Measurements from ENCODE around the gene CUBN.
A peak's percentile ranks its signal among the peaks of the same experiment; 100 is the strongest.

Gene CUBN

GRCh38 chr10:17154116-17154515 lies 24.5 kb upstream of the CUBN start:
- no peaks in the 10 kb centered on the region for H3K27me3 ChIP-seq (replicated peaks in 2 of 5; ENCODE audit: control insufficient read depth in 4 of 5, insufficient read depth in 5 of 5, low read length in 4 of 5)
- H3K9me3 ChIP-seq (ENCODE audit: control extremely low read depth in 1 of 5, control insufficient read depth in 4 of 5, insufficient read depth in 2 of 5, low read depth in 1 of 5, low read length in 4 of 5) = no peaks in the 10 kb centered on the region
- no peak for DNase-seq
- ChIA-PET POLR2A (no interaction called here), CTCF (no interaction called here)
- no peak overlapping the region for H3K27ac ChIP-seq (ENCODE audit: insufficient read depth in 1 of 2, low read depth in 1 of 2, low read length in 2 of 2, poor library complexity in 1 of 2, severe bottlenecking in 2 of 2)
- H3K4me3 ChIP-seq (ENCODE audit: control insufficient read depth in 1 of 7, extremely low read depth in 1 of 7, insufficient read depth in 4 of 7, low read depth in 2 of 7, low read length in 6 of 7) = no peak overlapping the region
- peaks cover 0 to 3% (median 1%) of the 10 kb centered on the region in 4 experiments for H3K4me1 ChIP-seq (ENCODE audit: control extremely low read depth in 1 of 4, control insufficient read depth in 4 of 4, insufficient read depth in 4 of 4, low read length in 3 of 4)
- H3K36me3 ChIP-seq (ENCODE audit: control insufficient read depth in 4 of 4, insufficient read depth in 4 of 4, low read length in 3 of 4) = peaks cover 0 to 3% (median 1%) of the 10 kb centered on the region in 4 experiments

DNA sequence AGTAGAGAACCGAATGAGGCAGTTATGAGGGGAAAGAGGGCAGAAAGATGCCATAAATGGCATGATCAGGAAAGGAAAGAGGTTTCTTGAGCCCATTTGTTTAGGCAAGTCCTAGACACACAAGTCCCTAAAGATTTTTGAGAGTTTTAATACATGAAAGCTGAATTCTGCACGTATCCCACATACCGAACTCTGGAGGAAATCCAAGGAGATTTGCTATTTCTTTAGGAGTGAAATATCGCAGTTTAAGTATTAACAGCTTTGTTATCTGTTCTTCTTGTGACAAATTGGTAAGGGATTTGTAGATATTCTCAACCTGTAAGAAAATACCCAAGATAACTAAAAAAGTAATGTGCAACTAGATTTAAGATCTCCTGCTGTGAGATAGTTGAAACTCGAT lies 23.7 kb upstream of the CUBN start:
- no peak for DNase-seq
- H3K27ac ChIP-seq (ENCODE audit: insufficient read depth in 1 of 2, low read depth in 1 of 2, low read length in 2 of 2, poor library complexity in 1 of 2, severe bottlenecking in 2 of 2) = no peak overlapping the region
- H3K9me3 ChIP-seq (ENCODE audit: control extremely low read depth in 1 of 5, control insufficient read depth in 4 of 5, insufficient read depth in 2 of 5, low read depth in 1 of 5, low read length in 4 of 5) = no peaks in the 10 kb centered on the region
- H3K27me3 ChIP-seq (replicated peaks in 2 of 5; ENCODE audit: control insufficient read depth in 4 of 5, insufficient read depth in 5 of 5, low read length in 4 of 5) = no peaks in the 10 kb centered on the region
- peaks cover 0 to 3% (median 1%) of the 10 kb centered on the region in 4 experiments for H3K36me3 ChIP-seq (ENCODE audit: control insufficient read depth in 4 of 4, insufficient read depth in 4 of 4, low read length in 3 of 4)
- 100% methylated on average over 2 of the region's 5 CpGs for WGBS (ENCODE audit: insufficient coverage)
- CTCF ChIA-PET = interaction anchor here (0.8 kb wide), 1 partner anchor 12 kb away, joined by 3 read pairs; no protein-coding TSS in a partner anchor
- POLR2A ChIA-PET = no interaction called here
- H3K4me1 ChIP-seq (ENCODE audit: control extremely low read depth in 1 of 4, control insufficient read depth in 4 of 4, insufficient read depth in 4 of 4, low read length in 3 of 4) = peaks cover 0 to 3% (median 1%) of the 10 kb centered on the region in 4 experiments
- no peak overlapping the region for H3K4me3 ChIP-seq (ENCODE audit: control insufficient read depth in 1 of 7, extremely low read depth in 1 of 7, insufficient read depth in 4 of 7, low read depth in 2 of 7, low read length in 6 of 7)

DNA sequence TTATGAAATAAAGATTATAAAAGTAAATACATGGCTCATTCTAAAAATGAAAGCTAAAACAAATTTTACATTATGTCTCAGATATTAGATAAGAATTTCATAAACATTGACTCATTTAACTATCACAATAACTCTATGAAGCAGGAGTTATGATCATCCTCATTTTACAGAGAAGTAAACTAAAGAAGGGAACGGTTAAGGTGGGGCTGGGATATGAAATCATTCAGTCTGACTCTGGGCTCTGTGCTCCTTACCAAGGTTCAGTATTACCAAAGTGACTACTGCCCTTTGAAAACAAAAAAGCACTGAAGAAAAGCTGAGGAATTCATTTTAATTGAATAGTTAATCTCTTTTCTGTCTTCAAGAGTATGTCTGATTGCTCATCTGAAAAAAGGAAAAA lies 22.1 kb upstream of the CUBN start:
- Histone ChIP-seq H3K36me3 (ENCODE audit: control insufficient read depth in 4 of 4, insufficient read depth in 4 of 4, low read length in 3 of 4) (peaks cover 0 to 5% (median 2%) of the 10 kb centered on the region in 4 experiments), H3K4me3 (ENCODE audit: control insufficient read depth in 1 of 7, extremely low read depth in 1 of 7, insufficient read depth in 4 of 7, low read depth in 2 of 7, low read length in 6 of 7) (no peak overlapping the region), H3K27ac (ENCODE audit: insufficient read depth in 1 of 2, low read depth in 1 of 2, low read length in 2 of 2, poor library complexity in 1 of 2, severe bottlenecking in 2 of 2) (no peak overlapping the region), H3K9me3 (ENCODE audit: control extremely low read depth in 1 of 5, control insufficient read depth in 4 of 5, insufficient read depth in 2 of 5, low read depth in 1 of 5, low read length in 4 of 5) (no peaks in the 10 kb centered on the region), H3K27me3 (replicated peaks in 2 of 5; ENCODE audit: control insufficient read depth in 4 of 5, insufficient read depth in 5 of 5, low read length in 4 of 5) (no peaks in the 10 kb centered on the region), H3K4me1 (ENCODE audit: control extremely low read depth in 1 of 4, control insufficient read depth in 4 of 4, insufficient read depth in 4 of 4, low read length in 3 of 4) (peaks cover 0 to 3% (median 1%) of the 10 kb centered on the region in 4 experiments)
- no peak for DNase-seq
- POLR2A ChIA-PET = no interaction called here
- CTCF ChIA-PET = interaction anchor here (1.0 to 1.3 kb wide), 3 partner anchors 8 to 33 kb away, joined by 3 read pairs; no protein-coding TSS in a partner anchor
- 100% methylated on average over 1 of the region's 1 CpG for WGBS (ENCODE audit: insufficient coverage)

DNA sequence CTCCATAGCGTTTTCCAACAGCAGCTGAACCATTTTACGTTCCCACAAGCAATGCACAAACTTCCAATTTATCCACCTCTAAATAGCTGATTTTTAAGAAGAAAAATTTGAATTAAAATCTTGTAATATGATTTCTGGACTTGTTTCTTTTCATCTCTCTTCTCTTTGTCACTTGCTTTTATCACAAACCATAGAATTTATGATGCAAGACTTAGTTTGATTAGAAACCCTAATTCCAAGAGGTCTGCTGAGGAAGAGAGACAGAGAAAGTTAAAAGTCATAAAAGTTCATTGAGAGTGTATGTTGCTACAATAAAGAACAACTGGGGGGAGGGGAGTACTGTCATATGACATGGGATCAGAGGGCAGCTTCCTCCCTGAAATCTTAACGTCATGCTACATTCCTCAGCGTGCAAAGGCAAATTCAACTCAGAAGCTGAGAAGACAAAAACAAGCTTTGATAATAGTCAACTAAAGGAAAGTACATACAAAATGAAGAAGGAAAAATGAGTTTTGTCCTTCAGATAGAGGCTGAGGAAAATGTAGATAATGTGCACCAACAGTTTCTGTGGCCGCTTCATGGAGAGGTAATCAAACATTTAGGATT lies 18.4 kb upstream of the CUBN start:
- POLR2A ChIA-PET = no interaction called here
- WGBS (ENCODE audit: insufficient coverage) = no CpG with 5 or more reads among the region's 5 CpGs

GRCh38 chr10:17146892-17147291 lies 17.3 kb upstream of the CUBN start:
- WGBS (ENCODE audit: insufficient coverage) = no CpG with 5 or more reads among the region's 3 CpGs
- Histone ChIP-seq H3K4me1 (ENCODE audit: control extremely low read depth in 1 of 4, control insufficient read depth in 4 of 4, insufficient read depth in 4 of 4, low read length in 3 of 4) (no peaks in the 10 kb centered on the region), H3K9me3 (ENCODE audit: control extremely low read depth in 1 of 5, control insufficient read depth in 4 of 5, insufficient read depth in 2 of 5, low read depth in 1 of 5, low read length in 4 of 5) (no peaks in the 10 kb centered on the region), H3K4me3 (ENCODE audit: control insufficient read depth in 1 of 7, extremely low read depth in 1 of 7, insufficient read depth in 4 of 7, low read depth in 2 of 7, low read length in 6 of 7) (no peak overlapping the region), H3K27me3 (replicated peaks in 2 of 5; ENCODE audit: control insufficient read depth in 4 of 5, insufficient read depth in 5 of 5, low read length in 4 of 5) (no peaks in the 10 kb centered on the region), H3K27ac (ENCODE audit: insufficient read depth in 1 of 2, low read depth in 1 of 2, low read length in 2 of 2, poor library complexity in 1 of 2, severe bottlenecking in 2 of 2) (no peak overlapping the region), H3K36me3 (ENCODE audit: control insufficient read depth in 4 of 4, insufficient read depth in 4 of 4, low read length in 3 of 4) (peaks cover 0 to 3% (median 0%) of the 10 kb centered on the region in 4 experiments)
- ChIA-PET CTCF (no interaction called here), POLR2A (no interaction called here)
- DNase-seq = no peak

More for the DNA sequence above, 18.4 kb upstream of the CUBN start:
- H3K4me1 ChIP-seq (ENCODE audit: control extremely low read depth in 1 of 4, control insufficient read depth in 4 of 4, insufficient read depth in 4 of 4, low read length in 3 of 4) = no peaks in the 10 kb centered on the region
- peaks cover 0 to 5% (median under 1%) of the 10 kb centered on the region in 4 experiments for H3K36me3 ChIP-seq (ENCODE audit: control insufficient read depth in 4 of 4, insufficient read depth in 4 of 4, low read length in 3 of 4)
- H3K9me3 ChIP-seq (ENCODE audit: control extremely low read depth in 1 of 5, control insufficient read depth in 4 of 5, insufficient read depth in 2 of 5, low read depth in 1 of 5, low read length in 4 of 5) = no peaks in the 10 kb centered on the region
- no peak for DNase-seq
- no peak overlapping the region for H3K4me3 ChIP-seq (ENCODE audit: control insufficient read depth in 1 of 7, extremely low read depth in 1 of 7, insufficient read depth in 4 of 7, low read depth in 2 of 7, low read length in 6 of 7)
- H3K27ac ChIP-seq (ENCODE audit: insufficient read depth in 1 of 2, low read depth in 1 of 2, low read length in 2 of 2, poor library complexity in 1 of 2, severe bottlenecking in 2 of 2) = no peak overlapping the region
- CTCF ChIA-PET = no interaction called here
- no peaks in the 10 kb centered on the region for H3K27me3 ChIP-seq (replicated peaks in 2 of 5; ENCODE audit: control insufficient read depth in 4 of 5, insufficient read depth in 5 of 5, low read length in 4 of 5)

DNA sequence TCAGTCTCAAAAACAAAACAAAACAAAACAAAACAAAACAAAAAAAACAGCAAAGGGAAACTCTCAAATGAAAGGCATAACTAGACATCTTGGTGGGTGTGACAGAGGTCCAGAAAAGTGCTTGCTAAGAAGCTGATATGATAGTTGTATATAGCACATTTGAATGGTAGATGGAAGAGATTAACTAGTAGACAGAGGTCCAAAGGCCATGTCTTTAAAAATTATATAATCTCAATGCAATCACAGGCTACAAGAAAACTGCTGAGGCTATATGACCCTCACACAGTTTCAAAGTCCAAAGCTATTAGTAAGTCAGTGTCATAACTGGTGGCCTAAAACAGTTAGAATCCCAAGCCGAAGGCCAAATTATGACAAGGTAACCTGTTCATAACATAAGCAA lies 15.6 kb upstream of the CUBN start:
- Histone ChIP-seq H3K27ac (ENCODE audit: insufficient read depth in 1 of 2, low read depth in 1 of 2, low read length in 2 of 2, poor library complexity in 1 of 2, severe bottlenecking in 2 of 2) (no peak overlapping the region), H3K27me3 (replicated peaks in 2 of 5; ENCODE audit: control insufficient read depth in 4 of 5, insufficient read depth in 5 of 5, low read length in 4 of 5) (no peaks in the 10 kb centered on the region), H3K36me3 (ENCODE audit: control insufficient read depth in 4 of 4, insufficient read depth in 4 of 4, low read length in 3 of 4) (peaks cover 0 to 3% (median 0%) of the 10 kb centered on the region in 4 experiments), H3K4me1 (ENCODE audit: control extremely low read depth in 1 of 4, control insufficient read depth in 4 of 4, insufficient read depth in 4 of 4, low read length in 3 of 4) (no peaks in the 10 kb centered on the region), H3K9me3 (ENCODE audit: control extremely low read depth in 1 of 5, control insufficient read depth in 4 of 5, insufficient read depth in 2 of 5, low read depth in 1 of 5, low read length in 4 of 5) (peaks cover 0 to 2% (median 0%) of the 10 kb centered on the region in 5 experiments), H3K4me3 (ENCODE audit: control insufficient read depth in 1 of 7, extremely low read depth in 1 of 7, insufficient read depth in 4 of 7, low read depth in 2 of 7, low read length in 6 of 7) (no peak overlapping the region)
- WGBS (ENCODE audit: insufficient coverage) = no CpG with 5 or more reads among the region's 1 CpG
- ChIA-PET CTCF (no interaction called here), POLR2A (no interaction called here)
- DNase-seq = no peak

- Histone ChIP-seq H3K27ac (ENCODE audit: insufficient read depth in 1 of 2, low read depth in 1 of 2, low read length in 2 of 2, poor library complexity in 1 of 2, severe bottlenecking in 2 of 2) (no peak overlapping the region), H3K27me3 (replicated peaks in 2 of 5; ENCODE audit: control insufficient read depth in 4 of 5, insufficient read depth in 5 of 5, low read length in 4 of 5) (no peaks in the 10 kb centered on the region), H3K4me1 (ENCODE audit: control extremely low read depth in 1 of 4, control insufficient read depth in 4 of 4, insufficient read depth in 4 of 4, low read length in 3 of 4) (no peaks in the 10 kb centered on the region), H3K36me3 (ENCODE audit: control insufficient read depth in 4 of 4, insufficient read depth in 4 of 4, low read length in 3 of 4) (peaks cover 0 to 3% (median 0%) of the 10 kb centered on the region in 4 experiments), H3K4me3 (ENCODE audit: control insufficient read depth in 1 of 7, extremely low read depth in 1 of 7, insufficient read depth in 4 of 7, low read depth in 2 of 7, low read length in 6 of 7) (no peak overlapping the region), H3K9me3 (ENCODE audit: control extremely low read depth in 1 of 5, control insufficient read depth in 4 of 5, insufficient read depth in 2 of 5, low read depth in 1 of 5, low read length in 4 of 5) (peaks cover 0 to 2% (median 0%) of the 10 kb centered on the region in 5 experiments)
- peak in 1 of 3 donors; percentile 9 for DNase-seq
- ChIA-PET POLR2A (interaction anchor here (0.6 kb wide), 1 partner anchor 14 kb away, joined by 4 read pairs; no protein-coding TSS in a partner anchor), CTCF (no interaction called here)
- WGBS (ENCODE audit: insufficient coverage) = 100% methylated on average over 2 of the region's 5 CpGs
These were observed 15.1 kb upstream of the CUBN start for GRCh38 chr10:17144757-17145156.

All from common myeloid progenitor, CD34-positive (primary cell).